ENCODE results near the gene NRDC. TPM values are rescaled to one million over a fixed set of nuclear protein-coding genes. Genes with fewer than 3 reads are reported as not detected.
A peak's percentile ranks its signal among the peaks of the same experiment; 100 is the strongest.

Gene NRDC
- total and polyA plus RNA-seq, 4 experiments from 2014 or later = 77.7 to 137 (median 117) TPM

DNA sequence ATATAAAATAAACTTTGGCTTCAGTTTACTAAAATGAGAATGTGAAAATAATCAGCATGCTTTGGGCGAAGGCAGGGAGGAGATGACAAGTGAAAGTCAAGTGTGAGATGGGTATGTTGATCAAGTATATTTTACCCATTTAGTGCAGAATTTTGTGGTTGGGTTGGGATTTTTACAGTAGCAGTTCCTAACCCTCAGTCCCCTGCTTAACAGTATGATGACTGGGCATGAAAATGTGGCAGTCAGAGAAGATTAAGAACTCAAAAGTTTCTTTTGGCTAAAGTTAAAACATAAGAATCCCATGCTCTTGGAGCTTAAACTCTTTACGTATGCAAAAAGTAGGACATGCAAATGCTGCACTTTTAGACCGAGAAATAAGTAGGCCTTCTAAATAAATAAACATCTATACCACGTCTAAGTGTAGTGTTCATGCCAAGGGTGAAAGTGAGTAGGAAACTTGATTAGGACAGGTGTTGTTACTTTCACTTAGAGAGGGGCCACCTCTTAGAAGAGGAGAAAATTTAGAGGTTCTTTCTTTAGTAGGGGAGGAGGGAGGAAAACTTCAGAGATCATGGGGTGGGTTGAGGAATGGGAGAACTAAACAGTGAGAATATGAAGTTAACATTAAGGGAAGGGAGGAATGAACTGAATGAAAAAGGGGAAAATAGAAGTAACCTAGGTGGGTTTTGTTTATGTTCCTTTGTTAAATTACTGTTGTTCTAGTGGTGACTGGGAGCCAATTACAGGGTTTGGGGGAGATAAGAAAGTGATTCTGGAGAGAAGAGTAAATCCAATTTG lies 133.8 kb downstream of the NRDC start:
- no peak overlapping the region for H3K27ac ChIP-seq (ENCODE audit: low read depth, low read length)
- CTCF ChIA-PET (ENCODE audit: partially characterized antibody) = no interaction called here

DNA sequence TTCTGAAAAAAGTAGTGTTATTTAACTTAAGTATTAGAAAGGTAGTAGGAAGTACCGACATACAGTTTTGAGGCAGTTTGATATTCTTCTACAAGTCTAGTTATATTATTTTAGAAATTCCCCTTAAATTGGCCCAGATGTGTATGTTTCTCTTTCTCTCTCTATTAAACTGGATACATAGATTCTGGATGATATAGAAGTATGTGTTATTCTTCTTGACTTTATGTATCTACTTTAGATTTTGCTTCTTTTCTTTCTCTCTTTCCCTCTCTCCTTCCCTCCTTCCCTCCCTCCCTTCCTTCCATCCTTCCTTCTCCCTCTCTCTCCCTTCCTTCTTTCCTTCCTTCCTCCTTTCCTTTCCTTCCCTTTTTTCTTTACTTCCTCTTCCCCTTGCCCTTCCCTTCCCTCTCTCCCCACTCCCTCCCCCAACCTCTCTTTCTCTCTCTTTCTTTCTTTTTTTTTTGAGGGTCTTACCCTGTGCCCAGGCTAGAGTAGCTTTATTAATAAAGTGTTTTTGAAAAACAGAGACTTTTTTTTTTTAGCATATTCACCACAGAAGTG lies 137.3 kb downstream of the NRDC start:
- Mint-ChIP-seq H3K4me1 (peaks cover 16 to 24% (median 20%) of the 10 kb centered on the region in 4 donors), H3K36me3 (peaks cover 7 to 9% of the 10 kb centered on the region in 2 donors), H3K4me3 (no peak overlapping the region), H3K27me3 (no peaks in the 10 kb centered on the region), H3K27ac (peak overlapping the region in 1 of 7 donors; percentile 48), H3K9me3 (peaks cover 0 to 1% (median 0%) of the 10 kb centered on the region in 8 donors)
- H3K4me3 ChIP-seq (ENCODE audit: low read length in 2 of 2) = no peak overlapping the region
- DNase-seq = no peak
- ChIA-PET CTCF (ENCODE audit: partially characterized antibody) (interaction anchor here (0.8 to 1.1 kb wide), 2 partner anchors 9 to 28 kb away, joined by 3 to 5 read pairs; no protein-coding TSS in a partner anchor), POLR2A (ENCODE audit: partially characterized antibody) (no interaction called here)
- no peak overlapping the region for H3K27ac ChIP-seq (ENCODE audit: low read depth, low read length)
- peaks cover 9% of the 10 kb centered on the region for H3K4me1 ChIP-seq (ENCODE audit: insufficient read depth, low read length)
- H3K9me3 ChIP-seq (ENCODE audit: control insufficient read depth in 1 of 2, low read length in 2 of 2) = no peaks in the 10 kb centered on the region
- intact Hi-C loops (cut with micrococcal nuclease) = no loop called here
- no peaks in the 10 kb centered on the region for H3K36me3 ChIP-seq (ENCODE audit: insufficient read depth, low read length)
- no peaks in the 10 kb centered on the region for H3K27me3 ChIP-seq (ENCODE audit: insufficient read depth, low read length)

More for the DNA sequence above, 133.8 kb downstream of the NRDC start:
- no peaks in the 10 kb centered on the region for H3K27me3 ChIP-seq (ENCODE audit: insufficient read depth, low read length)
- no peak overlapping the region for H3K4me3 ChIP-seq (ENCODE audit: low read length in 2 of 2)
- peak overlapping the region in 5 of 7 donors; percentile 5 to 47 (median 8) for H3K27ac Mint-ChIP-seq
- H3K36me3 ChIP-seq (ENCODE audit: insufficient read depth, low read length) = no peaks in the 10 kb centered on the region
- H3K27me3 Mint-ChIP-seq = no peaks in the 10 kb centered on the region
- no peaks in the 10 kb centered on the region for H3K9me3 ChIP-seq (ENCODE audit: control insufficient read depth in 1 of 2, low read length in 2 of 2)
- H3K4me1 Mint-ChIP-seq = peaks cover 4 to 14% (median 11%) of the 10 kb centered on the region in 4 donors
- DNase-seq = no peak
- H3K4me1 ChIP-seq (ENCODE audit: insufficient read depth, low read length) = no peaks in the 10 kb centered on the region
- intact Hi-C loops (cut with micrococcal nuclease) = no loop called here
- peaks cover 18 to 23% of the 10 kb centered on the region in 2 donors for H3K36me3 Mint-ChIP-seq
- H3K4me3 Mint-ChIP-seq = no peak overlapping the region
- POLR2A ChIA-PET (ENCODE audit: partially characterized antibody) = no interaction called here
- H3K9me3 Mint-ChIP-seq = peaks cover 0 to 1% (median 0%) of the 10 kb centered on the region in 8 donors

DNA sequence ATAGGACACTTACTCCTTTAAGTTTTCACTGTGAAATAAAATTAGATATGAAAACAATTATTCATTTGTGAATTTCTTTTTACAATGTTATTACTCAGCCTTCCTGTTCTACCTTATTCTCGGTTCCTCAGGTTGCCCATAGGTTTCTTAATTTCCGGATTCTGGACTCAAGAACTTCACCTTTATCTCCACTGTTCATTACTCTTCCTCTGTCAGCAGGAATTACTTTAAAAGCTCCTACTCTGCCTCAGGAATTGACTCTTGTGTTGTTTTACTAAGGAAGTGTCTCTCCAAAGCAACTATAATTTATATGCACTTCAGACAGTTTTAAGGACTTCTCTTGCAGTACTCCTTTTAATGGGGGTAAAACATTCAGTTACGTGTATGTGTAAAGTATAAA lies 137.9 kb downstream of the NRDC start:
- peaks cover 5 to 6% of the 10 kb centered on the region in 2 donors for H3K36me3 Mint-ChIP-seq
- POLR2A ChIA-PET (ENCODE audit: partially characterized antibody) = no interaction called here

More for the DNA sequence above, 137.9 kb downstream of the NRDC start:
- Mint-ChIP-seq H3K9me3 (peaks cover 0 to 1% (median 0%) of the 10 kb centered on the region in 8 donors), H3K4me3 (no peak overlapping the region), H3K27me3 (no peaks in the 10 kb centered on the region), H3K4me1 (peaks cover 16 to 25% (median 22%) of the 10 kb centered on the region in 4 donors), H3K27ac (peak overlapping the region in 1 of 7 donors; percentile 74)
- Histone ChIP-seq H3K4me3 (ENCODE audit: low read length in 2 of 2) (no peak overlapping the region), H3K36me3 (ENCODE audit: insufficient read depth, low read length) (no peaks in the 10 kb centered on the region), H3K27ac (ENCODE audit: low read depth, low read length) (no peak overlapping the region), H3K4me1 (ENCODE audit: insufficient read depth, low read length) (peaks cover 9% of the 10 kb centered on the region), H3K9me3 (ENCODE audit: control insufficient read depth in 1 of 2, low read length in 2 of 2) (no peaks in the 10 kb centered on the region), H3K27me3 (ENCODE audit: insufficient read depth, low read length) (no peaks in the 10 kb centered on the region)
- no peak for DNase-seq
- intact Hi-C loops (cut with micrococcal nuclease) = no loop called here
- CTCF ChIA-PET (ENCODE audit: partially characterized antibody) = no interaction called here

Small RNA genes within 50 kb of the gene (microRNA-seq; reads per million reads assigned to microRNA genes)
- gene MIR761 (ENCODE audit: borderline microRNAs expressed, borderline number of aligned reads, borderline replicate concordance) = not detected

Other genes starting within 250 kb of the NRDC start
- gene RAB3B, start 112.0 kb upstream of the NRDC start, total RNA-seq = under 1 TPM; 0.06 TPM
- not detected for gene RAB3B, start 112.0 kb upstream of the NRDC start, polyA plus RNA-seq
- 10 to 100 TPM; 14.0 to 15.6 TPM for gene KTI12, start 155.1 kb upstream of the NRDC start, total RNA-seq
- gene KTI12, start 155.1 kb upstream of the NRDC start, polyA plus RNA-seq = 10 to 100 TPM; 26.6 to 43.5 TPM
- 10 to 100 TPM; 39.9 to 41.3 TPM for gene TXNDC12, start 176.5 kb upstream of the NRDC start, total RNA-seq
- 100 to 1,000 TPM in 1 of 2 donors, 10 to 100 TPM in 1; 78.8 to 111 TPM for gene TXNDC12, start 176.5 kb upstream of the NRDC start, polyA plus RNA-seq
- gene BTF3L4, start 177.6 kb upstream of the NRDC start, total RNA-seq = 10 to 100 TPM; 30.4 to 34.6 TPM
- 10 to 100 TPM; 60.7 to 91.2 TPM for gene BTF3L4, start 177.6 kb upstream of the NRDC start, polyA plus RNA-seq

All from CD4-positive, alpha-beta memory T cell (primary cell).